Measurements from ENCODE around the gene ABHD17C. TPM values are rescaled to one million over a fixed set of nuclear protein-coding genes. Genes with fewer than 3 reads are reported as not detected.

Gene ABHD17C
- total RNA-seq, 4 donors from 2014 or later: 0.63 to 2.4 (median 2.0) TPM

DNA sequence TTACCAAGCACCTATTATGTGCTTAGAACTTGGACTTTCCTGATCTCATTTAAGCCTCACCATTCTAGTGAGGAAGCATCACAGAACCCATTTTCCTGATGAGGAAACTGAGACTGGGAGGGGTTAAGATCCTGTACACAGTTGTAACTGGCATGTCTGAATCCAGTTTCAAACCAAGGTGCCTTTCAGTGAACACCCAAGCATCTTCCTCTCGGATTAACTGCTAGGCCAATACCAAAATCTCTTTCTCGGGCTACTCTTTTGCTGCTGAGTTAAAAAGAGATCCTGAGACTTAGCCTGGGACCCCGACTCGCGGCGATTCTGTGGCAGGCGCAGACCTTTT lies 83.5 kb downstream of the ABHD17C start:
- Histone ChIP-seq H3K4me1 (peaks cover 0 to 35% (median 23%) of the 10 kb centered on the region in 4 donors), H3K27ac (no peak overlapping the region), H3K27me3 (peaks cover 0 to 51% of the 10 kb centered on the region in 2 donors), H3K36me3 (no peaks in the 10 kb centered on the region), H3K4me3 (peak overlapping the region in 3 of 4 donors; percentile 35 to 53 (median 51)), H3K9me3 (no peaks in the 10 kb centered on the region)
- WGBS, 2 donors: 23 to 25% methylated on average over 6 to 7 of the region's 7 CpGs
- TF ChIP-seq POLR2A (IDR thresholded peaks at IDR 0.05) (no peak), EP300 (IDR thresholded peaks at IDR 0.05) (no peak)
- TF ChIP-seq, protein P1, sequence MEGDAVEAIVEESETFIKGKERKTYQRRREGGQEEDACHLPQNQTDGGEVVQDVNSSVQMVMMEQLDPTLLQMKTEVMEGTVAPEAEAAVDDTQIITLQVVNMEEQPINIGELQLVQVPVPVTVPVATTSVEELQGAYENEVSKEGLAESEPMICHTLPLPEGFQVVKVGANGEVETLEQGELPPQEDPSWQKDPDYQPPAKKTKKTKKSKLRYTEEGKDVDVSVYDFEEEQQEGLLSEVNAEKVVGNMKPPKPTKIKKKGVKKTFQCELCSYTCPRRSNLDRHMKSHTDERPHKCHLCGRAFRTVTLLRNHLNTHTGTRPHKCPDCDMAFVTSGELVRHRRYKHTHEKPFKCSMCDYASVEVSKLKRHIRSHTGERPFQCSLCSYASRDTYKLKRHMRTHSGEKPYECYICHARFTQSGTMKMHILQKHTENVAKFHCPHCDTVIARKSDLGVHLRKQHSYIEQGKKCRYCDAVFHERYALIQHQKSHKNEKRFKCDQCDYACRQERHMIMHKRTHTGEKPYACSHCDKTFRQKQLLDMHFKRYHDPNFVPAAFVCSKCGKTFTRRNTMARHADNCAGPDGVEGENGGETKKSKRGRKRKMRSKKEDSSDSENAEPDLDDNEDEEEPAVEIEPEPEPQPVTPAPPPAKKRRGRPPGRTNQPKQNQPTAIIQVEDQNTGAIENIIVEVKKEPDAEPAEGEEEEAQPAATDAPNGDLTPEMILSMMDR (IDR thresholded peaks at IDR 0.05): no peak
- no peak for DNase-seq (ENCODE audit: low spot score in 2 of 2)

DNA sequence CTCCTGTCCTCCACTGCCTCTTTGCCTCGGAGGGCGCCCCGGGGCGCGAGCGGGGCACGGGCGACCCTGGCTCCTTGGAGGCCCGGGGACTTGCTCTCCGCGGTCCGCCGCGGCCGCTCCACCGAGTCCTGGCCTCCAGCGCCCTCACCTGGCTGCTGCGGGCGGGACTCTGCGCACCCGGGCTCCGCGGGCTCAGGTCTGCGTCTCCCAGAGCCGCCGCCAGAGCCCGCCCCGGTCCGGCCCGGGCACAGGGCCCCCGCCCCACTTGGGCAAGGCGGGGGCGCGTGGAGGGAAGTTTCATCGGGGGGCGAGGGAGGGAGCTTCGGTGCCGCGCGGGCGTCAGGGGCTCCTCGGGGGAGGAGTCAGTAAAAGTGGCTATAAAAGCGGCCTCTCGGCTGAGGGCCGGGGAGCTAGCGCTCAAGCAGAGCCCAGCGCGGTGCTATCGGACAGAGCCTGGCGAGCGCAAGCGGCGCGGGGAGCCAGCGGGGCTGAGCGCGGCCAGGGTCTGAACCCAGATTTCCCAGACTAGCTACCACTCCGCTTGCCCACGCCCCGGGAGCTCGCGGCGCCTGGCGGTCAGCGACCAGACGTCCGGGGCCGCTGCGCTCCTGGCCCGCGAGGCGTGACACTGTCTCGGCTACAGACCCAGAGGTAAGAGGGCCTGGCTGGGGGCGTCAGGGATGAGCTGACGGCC lies 84.0 kb downstream of the ABHD17C start, which contains the start of gene CEMIP:
CEMIP (plus strand) TSS at position 407 of the 694 bp plus-strand sequence. CDS start 94,510 bp downstream, outside the sequence.
- peaks cover 0 to 51% of the 10 kb centered on the region in 2 donors for H3K27me3 ChIP-seq
- TF ChIP-seq EP300 (IDR thresholded peaks at IDR 0.05) (no peak), POLR2A (IDR thresholded peaks at IDR 0.05) (no peak)
- TF ChIP-seq, protein P1 (IDR thresholded peaks at IDR 0.05): peak; percentile 42 to 89 (median 59)
- peak within 1 kb of the TSS; percentile 29 to 53 (median 43) for H3K4me3 ChIP-seq
- H3K36me3 ChIP-seq: no peaks in the 10 kb centered on the region
- 1 to 2% methylated on average over 21 to 40 of the region's 75 CpGs for WGBS, 2 donors
- peak; percentile 30 to 59 for DNase-seq (ENCODE audit: low spot score in 2 of 2)
- H3K27ac ChIP-seq: no peak within 1 kb of the TSS
- H3K4me1 ChIP-seq: peaks cover 0 to 35% (median 23%) of the 10 kb centered on the region in 4 donors
- H3K9me3 ChIP-seq: no peaks in the 10 kb centered on the region

DNA sequence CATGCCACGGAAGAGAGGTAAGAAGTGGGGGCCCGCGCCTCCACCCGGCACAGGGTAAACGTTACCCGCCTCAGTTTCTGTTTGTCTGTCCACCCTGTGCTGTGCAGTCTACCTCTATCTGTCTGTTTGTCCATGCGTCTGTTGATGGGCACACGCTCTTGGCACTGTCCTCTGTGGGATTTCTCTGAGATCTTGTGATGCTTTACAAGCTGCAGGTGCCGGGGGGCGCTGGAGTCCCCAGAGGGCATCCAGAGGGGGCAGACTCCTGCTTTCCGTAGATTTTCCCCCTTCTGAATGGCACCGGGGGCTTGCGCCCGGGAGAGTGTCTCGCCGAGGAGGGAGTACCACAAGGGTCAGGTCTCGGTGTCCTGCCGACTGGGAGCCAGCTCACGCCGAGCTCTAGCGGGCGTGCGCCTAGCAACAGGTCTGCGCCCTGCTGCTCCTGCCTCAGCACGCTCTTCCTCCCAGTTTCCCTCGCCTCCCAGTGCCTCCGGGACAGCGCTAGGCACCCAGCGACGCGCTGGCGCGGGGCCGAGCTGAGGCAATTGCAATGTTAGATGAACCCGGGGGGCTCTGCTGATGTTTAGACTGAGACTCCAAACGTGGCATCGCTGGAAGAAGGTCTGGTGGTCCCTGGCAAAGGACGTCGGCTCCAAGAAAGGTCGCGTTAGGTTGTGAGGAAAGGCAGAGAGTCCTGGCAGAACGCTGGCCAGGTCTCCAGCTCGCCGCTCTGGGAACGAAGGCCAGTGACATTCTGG lies 84.7 kb downstream of the ABHD17C start:
- TF ChIP-seq, protein P1 (IDR thresholded peaks at IDR 0.05): no peak
- TF ChIP-seq EP300 (IDR thresholded peaks at IDR 0.05) (no peak), POLR2A (IDR thresholded peaks at IDR 0.05) (no peak)
- Histone ChIP-seq H3K9me3 (no peaks in the 10 kb centered on the region), H3K4me3 (peak overlapping the region; percentile 29 to 53 (median 43)), H3K36me3 (no peaks in the 10 kb centered on the region), H3K27ac (no peak overlapping the region), H3K4me1 (peaks cover 0 to 35% (median 23%) of the 10 kb centered on the region in 4 donors), H3K27me3 (peaks cover 0 to 51% of the 10 kb centered on the region in 2 donors)
- no peak for DNase-seq (ENCODE audit: low spot score in 2 of 2)
- 3 to 4% methylated on average over 14 to 32 of the region's 45 CpGs for WGBS, 2 donors

DNA sequence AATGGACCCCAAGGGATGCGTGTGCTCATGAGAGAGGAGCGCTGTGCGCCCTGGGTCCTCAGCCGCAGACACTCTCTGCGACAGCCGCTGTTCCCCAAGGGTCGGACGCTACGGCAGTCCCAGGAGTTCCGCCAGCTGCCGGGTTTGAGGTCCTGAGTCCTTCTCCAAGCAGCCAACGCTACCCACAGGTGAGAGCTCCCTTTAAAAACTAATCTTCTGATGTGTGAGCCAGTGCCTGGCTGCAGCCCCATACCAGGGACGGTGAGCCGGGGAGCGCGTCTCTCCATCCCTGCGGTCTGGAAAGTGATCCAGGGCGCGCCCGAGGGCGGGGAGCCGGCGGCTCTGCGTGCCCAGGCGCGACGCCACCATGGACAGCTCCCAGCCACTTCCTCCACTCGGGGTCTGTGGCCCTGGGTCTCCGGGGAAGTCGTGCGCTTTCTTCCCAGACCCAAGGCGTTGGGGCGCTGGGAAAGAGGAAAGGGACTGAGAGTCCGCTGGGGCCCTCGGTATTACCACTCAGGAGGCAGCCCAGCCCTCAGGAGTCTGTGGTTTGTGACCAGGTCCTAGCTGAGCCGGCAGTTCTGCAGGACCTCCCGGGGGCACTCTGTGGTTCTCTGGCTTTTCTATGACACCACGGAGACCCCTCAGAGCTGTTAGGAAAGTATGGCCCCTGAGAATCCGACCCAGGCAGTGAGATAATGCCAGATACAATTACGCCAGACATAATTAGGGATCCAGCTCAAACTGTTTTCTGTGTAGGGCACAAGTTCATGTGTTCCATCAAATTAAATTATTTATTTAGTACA lies 85.5 kb downstream of the ABHD17C start:
- peaks cover 0 to 35% (median 23%) of the 10 kb centered on the region in 4 donors for H3K4me1 ChIP-seq
- DNase-seq (ENCODE audit: low spot score in 2 of 2): no peak
- peaks cover 0 to 51% of the 10 kb centered on the region in 2 donors for H3K27me3 ChIP-seq
- no peak overlapping the region for H3K27ac ChIP-seq
- peak overlapping the region in 2 of 4 donors; percentile 35 to 53 for H3K4me3 ChIP-seq
- no peaks in the 10 kb centered on the region for H3K36me3 ChIP-seq
- TF ChIP-seq EP300 (IDR thresholded peaks at IDR 0.05) (no peak), POLR2A (IDR thresholded peaks at IDR 0.05) (no peak)
- TF ChIP-seq, protein P1 (IDR thresholded peaks at IDR 0.05): no peak
- 7 to 9% methylated on average over 29 to 38 of the region's 40 CpGs for WGBS, 2 donors
- H3K9me3 ChIP-seq: no peaks in the 10 kb centered on the region

Data from tibial nerve (tissue), 4 donors.